ENCODE measurements around the gene PABPN1. TPM values are rescaled to one million over a fixed set of nuclear protein-coding genes. Genes with fewer than 3 reads are reported as not detected.
A peak's percentile ranks its signal among the peaks of the same experiment; 100 is the strongest.

The PABPN1 gene
- total and polyA plus RNA-seq, 2 of the 13 experiments (the other 11 are each of a cell fraction or from before 2014, with no cell fraction given) = 233 to 524 TPM

DNA sequence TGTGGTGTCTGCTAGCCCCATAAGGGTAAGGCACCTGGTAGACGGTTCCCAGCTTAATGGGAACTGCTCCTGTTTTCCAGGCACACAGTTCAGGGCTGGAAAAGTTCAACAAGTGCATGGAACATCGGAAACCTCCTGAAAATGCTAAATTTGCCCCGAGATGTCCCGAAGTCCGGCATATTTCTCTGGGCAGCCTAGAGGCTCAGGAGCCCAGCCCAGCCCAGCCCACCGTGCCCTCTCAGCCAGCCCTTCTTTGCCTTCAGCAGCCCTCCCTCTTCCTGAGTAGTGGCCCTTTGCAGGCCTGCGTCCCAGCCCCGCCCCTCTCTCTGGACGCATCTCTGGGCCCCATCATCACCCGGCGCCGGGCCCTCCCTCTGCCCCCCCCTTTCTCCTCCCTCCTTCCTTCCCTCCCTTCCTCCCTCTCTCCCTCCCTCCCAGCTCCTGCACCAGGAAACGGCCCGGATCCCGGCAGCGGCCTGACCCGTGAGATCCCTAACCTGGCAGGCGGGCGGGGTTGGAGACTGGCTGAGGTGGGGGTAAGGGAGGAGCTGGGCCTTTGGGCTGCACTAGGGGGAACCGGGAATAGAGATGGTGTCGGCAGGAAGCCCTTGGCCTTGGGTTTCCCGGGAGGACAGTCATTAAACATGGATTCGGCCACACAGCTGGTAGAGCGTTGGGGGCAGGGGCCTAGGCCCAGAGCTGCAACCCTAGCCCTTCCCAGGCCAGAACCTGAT is 14.7 kb upstream of the PABPN1 start, which contains the start of gene BCL2L2 (continued):
- TF ChIP-seq AFF4 (CRISPR knock-in tag; IDR thresholded peaks at IDR 0.05) = no peak; the same call in 1 of the 2 replicates
- no peak for TF ChIP-seq U2AF1 (optimal IDR thresholded peaks at IDR 0.05; ENCODE audit: low read depth, low read length)
- TF ChIP-seq ZNF235 (CRISPR knock-in tag; IDR thresholded peaks at IDR 0.05; ENCODE audit: borderline replicate concordance) = peak; percentile 98; the same call in 1 of the 2 replicates
- no peak; the same call in 1 of the 2 replicates for TF ChIP-seq ZNF724P (CRISPR knock-in tag; IDR thresholded peaks at IDR 0.05; ENCODE audit: borderline replicate concordance)
- no peak for TF ChIP-seq PHF21A (CRISPR knock-in tag; IDR thresholded peaks at IDR 0.05)
- TF ChIP-seq HES4 (CRISPR knock-in tag; IDR thresholded peaks at IDR 0.05; ENCODE audit: borderline replicate concordance) = peak; percentile 71; the same call in 1 of the 2 replicates
- peak; percentile 26; the same call in 1 of the 2 replicates for TF ChIP-seq HMG20A (CRISPR knock-in tag; IDR thresholded peaks at IDR 0.05; ENCODE audit: borderline replicate concordance)
- peak; percentile 91 for TF ChIP-seq KMT2B (CRISPR knock-in tag; IDR thresholded peaks at IDR 0.05)
- TF ChIP-seq, protein P1, sequence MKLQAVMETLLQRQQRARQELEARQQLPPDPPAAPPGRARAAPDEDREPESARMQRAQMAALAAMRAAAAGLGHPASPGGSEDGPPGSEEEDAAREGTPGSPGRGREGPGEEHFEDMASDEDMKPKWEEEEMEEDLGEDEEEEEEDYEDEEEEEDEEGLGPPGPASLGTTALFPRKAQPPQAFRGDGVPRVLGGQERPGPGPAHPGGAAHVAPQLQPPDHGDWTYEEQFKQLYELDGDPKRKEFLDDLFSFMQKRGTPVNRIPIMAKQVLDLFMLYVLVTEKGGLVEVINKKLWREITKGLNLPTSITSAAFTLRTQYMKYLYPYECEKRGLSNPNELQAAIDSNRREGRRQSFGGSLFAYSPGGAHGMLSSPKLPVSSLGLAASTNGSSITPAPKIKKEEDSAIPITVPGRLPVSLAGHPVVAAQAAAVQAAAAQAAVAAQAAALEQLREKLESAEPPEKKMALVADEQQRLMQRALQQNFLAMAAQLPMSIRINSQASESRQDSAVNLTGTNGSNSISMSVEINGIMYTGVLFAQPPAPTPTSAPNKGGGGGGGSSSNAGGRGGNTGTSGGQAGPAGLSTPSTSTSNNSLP (IDR thresholded peaks at IDR 0.05; ENCODE audit: low read depth, low read length) = peak; percentile 48; the same call in 1 of the 2 replicates
- peak; percentile 42; the same call in 1 of the 2 replicates for TF ChIP-seq RNF2 (conservative IDR thresholded peaks at IDR 0.05; ENCODE audit: low read depth)
- peak; percentile 24; the same call in 1 of the 2 replicates for TF ChIP-seq ZNF557 (CRISPR knock-in tag; IDR thresholded peaks at IDR 0.05)
- TF ChIP-seq ZBTB7A (CRISPR knock-in tag; IDR thresholded peaks at IDR 0.05) = peak; percentile 88
- TF ChIP-seq ELF3 (CRISPR knock-in tag; IDR thresholded peaks at IDR 0.05) = peak; percentile 99
- TF ChIP-seq AHDC1 (CRISPR knock-in tag; IDR thresholded peaks at IDR 0.05; ENCODE audit: borderline replicate concordance) = no peak
- TF ChIP-seq ZNF577 (CRISPR knock-in tag; IDR thresholded peaks at IDR 0.05; ENCODE audit: borderline replicate concordance, low read depth) = no peak
- TF ChIP-seq TEAD3 (CRISPR knock-in tag; optimal IDR thresholded peaks at IDR 0.05; ENCODE audit: borderline replicate concordance) = peak; percentile 84
- peak; percentile 63 for TF ChIP-seq TBX3 (IDR thresholded peaks at IDR 0.05; ENCODE audit: borderline replicate concordance)
- no peak; the same call in none of the 2 replicates for TF ChIP-seq TOE1 (CRISPR knock-in tag; IDR thresholded peaks at IDR 0.05)
- peak; percentile 17; the same call in 1 of the 2 replicates for TF ChIP-seq KDM6A (CRISPR knock-in tag; IDR thresholded peaks at IDR 0.05; ENCODE audit: low read depth)
